HL-60/S4 (cell line): ENCODE data around the gene MYL6B.

Experiments used
- in situ Hi-C: fragments of 300-500 bp; cut with MboI; formaldehyde crosslinking; loops from 2 replicates; pipeline ENCODE4 v1.14.3; 2022; ENCODE audit warnings: low sequenced_read_pairs

MYL6B gene

GRCh38 chr12:56202838-56203237 lies 50.5 kb downstream of the MYL6B start:
- in situ Hi-C loops = no loop called here

GRCh38 chr12:56204275-56204674 lies 51.9 kb downstream of the MYL6B start:
- in situ Hi-C loops = no loop called here

DNA sequence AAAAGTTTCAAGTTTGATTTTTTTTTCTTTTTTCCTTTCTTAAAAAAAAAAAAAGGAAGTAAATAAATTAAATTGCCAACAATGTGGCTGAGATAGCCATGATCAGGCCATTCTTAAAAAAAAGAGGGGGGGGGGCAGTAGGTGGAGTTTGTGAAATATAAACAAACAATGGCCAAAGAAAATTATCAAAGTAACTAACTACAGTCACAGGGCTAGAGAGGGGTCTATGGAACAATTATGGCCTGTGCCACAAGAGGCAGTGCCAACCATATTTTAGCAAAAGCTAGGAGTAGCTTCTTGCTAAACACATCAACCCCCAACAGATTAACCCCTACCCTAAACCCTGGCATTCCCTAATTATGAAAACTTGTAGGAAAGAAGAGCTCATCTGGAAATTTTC lies 53.1 kb downstream of the MYL6B start:
- in situ Hi-C loops = no loop called here

- in situ Hi-C loops = no loop called here
Observed at GRCh38 chr12:56206452-56207166, 54.2 kb downstream of the MYL6B start.
